ENCODE measurements around the gene ANXA6.

DNA sequence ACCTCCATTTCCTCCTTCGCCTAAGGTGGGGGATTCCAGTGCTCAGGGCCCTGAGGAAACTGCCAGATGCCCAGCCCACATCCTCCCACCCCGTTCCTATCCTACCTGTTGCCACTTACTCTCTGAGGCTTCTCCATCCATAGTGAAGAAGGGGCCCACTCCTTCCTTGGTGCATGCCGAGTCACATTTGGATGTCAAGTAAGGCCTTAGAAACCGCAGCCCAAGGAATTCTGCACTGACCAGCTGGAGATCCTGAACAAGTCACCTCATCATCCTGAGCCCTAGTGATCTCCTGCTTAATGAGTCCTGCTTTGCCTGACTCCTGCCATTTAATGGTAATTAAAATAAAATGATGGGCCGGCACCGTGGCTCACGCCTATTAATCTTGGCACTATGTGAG lies 70.1 kb downstream of the ANXA6 start:
- TF ChIP-seq, protein P1, sequence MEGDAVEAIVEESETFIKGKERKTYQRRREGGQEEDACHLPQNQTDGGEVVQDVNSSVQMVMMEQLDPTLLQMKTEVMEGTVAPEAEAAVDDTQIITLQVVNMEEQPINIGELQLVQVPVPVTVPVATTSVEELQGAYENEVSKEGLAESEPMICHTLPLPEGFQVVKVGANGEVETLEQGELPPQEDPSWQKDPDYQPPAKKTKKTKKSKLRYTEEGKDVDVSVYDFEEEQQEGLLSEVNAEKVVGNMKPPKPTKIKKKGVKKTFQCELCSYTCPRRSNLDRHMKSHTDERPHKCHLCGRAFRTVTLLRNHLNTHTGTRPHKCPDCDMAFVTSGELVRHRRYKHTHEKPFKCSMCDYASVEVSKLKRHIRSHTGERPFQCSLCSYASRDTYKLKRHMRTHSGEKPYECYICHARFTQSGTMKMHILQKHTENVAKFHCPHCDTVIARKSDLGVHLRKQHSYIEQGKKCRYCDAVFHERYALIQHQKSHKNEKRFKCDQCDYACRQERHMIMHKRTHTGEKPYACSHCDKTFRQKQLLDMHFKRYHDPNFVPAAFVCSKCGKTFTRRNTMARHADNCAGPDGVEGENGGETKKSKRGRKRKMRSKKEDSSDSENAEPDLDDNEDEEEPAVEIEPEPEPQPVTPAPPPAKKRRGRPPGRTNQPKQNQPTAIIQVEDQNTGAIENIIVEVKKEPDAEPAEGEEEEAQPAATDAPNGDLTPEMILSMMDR (tag by site-specific recombination; IDR thresholded peaks at IDR 0.05), result no peak
- TF ChIP-seq, protein P2, sequence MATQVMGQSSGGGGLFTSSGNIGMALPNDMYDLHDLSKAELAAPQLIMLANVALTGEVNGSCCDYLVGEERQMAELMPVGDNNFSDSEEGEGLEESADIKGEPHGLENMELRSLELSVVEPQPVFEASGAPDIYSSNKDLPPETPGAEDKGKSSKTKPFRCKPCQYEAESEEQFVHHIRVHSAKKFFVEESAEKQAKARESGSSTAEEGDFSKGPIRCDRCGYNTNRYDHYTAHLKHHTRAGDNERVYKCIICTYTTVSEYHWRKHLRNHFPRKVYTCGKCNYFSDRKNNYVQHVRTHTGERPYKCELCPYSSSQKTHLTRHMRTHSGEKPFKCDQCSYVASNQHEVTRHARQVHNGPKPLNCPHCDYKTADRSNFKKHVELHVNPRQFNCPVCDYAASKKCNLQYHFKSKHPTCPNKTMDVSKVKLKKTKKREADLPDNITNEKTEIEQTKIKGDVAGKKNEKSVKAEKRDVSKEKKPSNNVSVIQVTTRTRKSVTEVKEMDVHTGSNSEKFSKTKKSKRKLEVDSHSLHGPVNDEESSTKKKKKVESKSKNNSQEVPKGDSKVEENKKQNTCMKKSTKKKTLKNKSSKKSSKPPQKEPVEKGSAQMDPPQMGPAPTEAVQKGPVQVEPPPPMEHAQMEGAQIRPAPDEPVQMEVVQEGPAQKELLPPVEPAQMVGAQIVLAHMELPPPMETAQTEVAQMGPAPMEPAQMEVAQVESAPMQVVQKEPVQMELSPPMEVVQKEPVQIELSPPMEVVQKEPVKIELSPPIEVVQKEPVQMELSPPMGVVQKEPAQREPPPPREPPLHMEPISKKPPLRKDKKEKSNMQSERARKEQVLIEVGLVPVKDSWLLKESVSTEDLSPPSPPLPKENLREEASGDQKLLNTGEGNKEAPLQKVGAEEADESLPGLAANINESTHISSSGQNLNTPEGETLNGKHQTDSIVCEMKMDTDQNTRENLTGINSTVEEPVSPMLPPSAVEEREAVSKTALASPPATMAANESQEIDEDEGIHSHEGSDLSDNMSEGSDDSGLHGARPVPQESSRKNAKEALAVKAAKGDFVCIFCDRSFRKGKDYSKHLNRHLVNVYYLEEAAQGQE (tag by site-specific recombination; IDR thresholded peaks at IDR 0.05), result no peak
- TF ChIP-seq TCF7L2 (IDR thresholded peaks at IDR 0.05; ENCODE audit: borderline replicate concordance, low read depth, low read length) (no peak), KLF9 (tag by site-specific recombination; IDR thresholded peaks at IDR 0.05; ENCODE audit: low read depth) (no peak), ZNF324 (tag by site-specific recombination; IDR thresholded peaks at IDR 0.05) (no peak), BCL11B (tag by site-specific recombination; IDR thresholded peaks at IDR 0.05; ENCODE audit: low read depth) (no peak), ZNF132 (tag by site-specific recombination; IDR thresholded peaks at IDR 0.05; ENCODE audit: borderline replicate concordance) (no peak), ZNF777 (tag by site-specific recombination; IDR thresholded peaks at IDR 0.05; ENCODE audit: borderline replicate concordance) (no peak), ZNF558 (tag by site-specific recombination; IDR thresholded peaks at IDR 0.05) (no peak), ZNF121 (tag by site-specific recombination; IDR thresholded peaks at IDR 0.05) (no peak)
- TF ChIP-seq, protein P3, sequence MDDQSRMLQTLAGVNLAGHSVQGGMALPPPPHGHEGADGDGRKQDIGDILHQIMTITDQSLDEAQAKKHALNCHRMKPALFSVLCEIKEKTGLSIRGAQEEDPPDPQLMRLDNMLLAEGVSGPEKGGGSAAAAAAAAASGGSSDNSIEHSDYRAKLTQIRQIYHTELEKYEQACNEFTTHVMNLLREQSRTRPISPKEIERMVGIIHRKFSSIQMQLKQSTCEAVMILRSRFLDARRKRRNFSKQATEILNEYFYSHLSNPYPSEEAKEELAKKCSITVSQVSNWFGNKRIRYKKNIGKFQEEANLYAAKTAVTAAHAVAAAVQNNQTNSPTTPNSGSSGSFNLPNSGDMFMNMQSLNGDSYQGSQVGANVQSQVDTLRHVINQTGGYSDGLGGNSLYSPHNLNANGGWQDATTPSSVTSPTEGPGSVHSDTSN (CRISPR knock-in tag; IDR thresholded peaks at IDR 0.05), result no peak
- TF ChIP-seq, protein P4, sequence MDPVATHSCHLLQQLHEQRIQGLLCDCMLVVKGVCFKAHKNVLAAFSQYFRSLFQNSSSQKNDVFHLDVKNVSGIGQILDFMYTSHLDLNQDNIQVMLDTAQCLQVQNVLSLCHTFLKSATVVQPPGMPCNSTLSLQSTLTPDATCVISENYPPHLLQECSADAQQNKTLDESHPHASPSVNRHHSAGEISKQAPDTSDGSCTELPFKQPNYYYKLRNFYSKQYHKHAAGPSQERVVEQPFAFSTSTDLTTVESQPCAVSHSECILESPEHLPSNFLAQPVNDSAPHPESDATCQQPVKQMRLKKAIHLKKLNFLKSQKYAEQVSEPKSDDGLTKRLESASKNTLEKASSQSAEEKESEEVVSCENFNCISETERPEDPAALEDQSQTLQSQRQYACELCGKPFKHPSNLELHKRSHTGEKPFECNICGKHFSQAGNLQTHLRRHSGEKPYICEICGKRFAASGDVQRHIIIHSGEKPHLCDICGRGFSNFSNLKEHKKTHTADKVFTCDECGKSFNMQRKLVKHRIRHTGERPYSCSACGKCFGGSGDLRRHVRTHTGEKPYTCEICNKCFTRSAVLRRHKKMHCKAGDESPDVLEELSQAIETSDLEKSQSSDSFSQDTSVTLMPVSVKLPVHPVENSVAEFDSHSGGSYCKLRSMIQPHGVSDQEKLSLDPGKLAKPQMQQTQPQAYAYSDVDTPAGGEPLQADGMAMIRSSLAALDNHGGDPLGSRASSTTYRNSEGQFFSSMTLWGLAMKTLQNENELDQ (tag by site-specific recombination; IDR thresholded peaks at IDR 0.05; ENCODE audit: low read depth), result no peak
- TF ChIP-seq, protein P5, sequence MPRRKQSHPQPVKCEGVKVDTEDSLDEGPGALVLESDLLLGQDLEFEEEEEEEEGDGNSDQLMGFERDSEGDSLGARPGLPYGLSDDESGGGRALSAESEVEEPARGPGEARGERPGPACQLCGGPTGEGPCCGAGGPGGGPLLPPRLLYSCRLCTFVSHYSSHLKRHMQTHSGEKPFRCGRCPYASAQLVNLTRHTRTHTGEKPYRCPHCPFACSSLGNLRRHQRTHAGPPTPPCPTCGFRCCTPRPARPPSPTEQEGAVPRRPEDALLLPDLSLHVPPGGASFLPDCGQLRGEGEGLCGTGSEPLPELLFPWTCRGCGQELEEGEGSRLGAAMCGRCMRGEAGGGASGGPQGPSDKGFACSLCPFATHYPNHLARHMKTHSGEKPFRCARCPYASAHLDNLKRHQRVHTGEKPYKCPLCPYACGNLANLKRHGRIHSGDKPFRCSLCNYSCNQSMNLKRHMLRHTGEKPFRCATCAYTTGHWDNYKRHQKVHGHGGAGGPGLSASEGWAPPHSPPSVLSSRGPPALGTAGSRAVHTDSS (tag by site-specific recombination; IDR thresholded peaks at IDR 0.05), result no peak

All from HEK293 (cell line).